ENCODE data around the gene LACTB. TPM values are rescaled to one million over a fixed set of nuclear protein-coding genes. Genes with fewer than 3 reads are reported as not detected.

Gene LACTB
- total RNA-seq, 1 donor from 2014 or later = 27.4 TPM

- no peak for TF ChIP-seq CTCF (IDR thresholded peaks at IDR 0.05; ENCODE audit: borderline replicate concordance)
- Histone ChIP-seq H3K27ac (replicated peaks) (peak overlapping the region; percentile 97), H3K4me1 (peaks cover 59% of the 10 kb centered on the region), H3K4me3 (peak overlapping the region; percentile 78), H3K27me3 (ENCODE audit: low read depth) (no peaks in the 10 kb centered on the region), H3K9me3 (replicated peaks) (no peaks in the 10 kb centered on the region), H3K36me3 (peaks cover 44% of the 10 kb centered on the region)
- intact Hi-C loops (cut with micrococcal nuclease) = loop anchor here (10.0 kb wide), 1 partner anchor 119 kb away; the partner anchor contains the start of gene APH1B
- DNase-seq = no peak
These were observed 34.5 kb downstream of the LACTB start for GRCh38 chr15:63156086-63156710.

- H3K27ac ChIP-seq (replicated peaks) = peak overlapping the region; percentile 97
- no peak for TF ChIP-seq CTCF (IDR thresholded peaks at IDR 0.05; ENCODE audit: borderline replicate concordance)
- peak overlapping the region; percentile 78 for H3K4me3 ChIP-seq
- peak; percentile 28 for DNase-seq
- H3K27me3 ChIP-seq (ENCODE audit: low read depth) = no peaks in the 10 kb centered on the region
- H3K4me1 ChIP-seq = peaks cover 56% of the 10 kb centered on the region
- peaks cover 38% of the 10 kb centered on the region for H3K36me3 ChIP-seq
- intact Hi-C loops (cut with micrococcal nuclease) = loop anchor here (10.0 kb wide), 1 partner anchor 118 kb away; the partner anchor contains the start of gene APH1B
- no peaks in the 10 kb centered on the region for H3K9me3 ChIP-seq (replicated peaks)
These were observed 35.1 kb downstream of the LACTB start for GRCh38 chr15:63156755-63157117.

- Histone ChIP-seq H3K4me3 (peak within 1 kb of the TSS; percentile 78), H3K36me3 (peaks cover 33% of the 10 kb centered on the region), H3K9me3 (replicated peaks) (no peaks in the 10 kb centered on the region), H3K27ac (replicated peaks) (peak within 1 kb of the TSS; percentile 97), H3K4me1 (peaks cover 56% of the 10 kb centered on the region), H3K27me3 (ENCODE audit: low read depth) (no peaks in the 10 kb centered on the region)
- intact Hi-C loops (cut with micrococcal nuclease) = loop anchor here (10.0 kb wide), 1 partner anchor 118 kb away; the partner anchor contains the start of gene APH1B
- TF ChIP-seq CTCF (IDR thresholded peaks at IDR 0.05; ENCODE audit: borderline replicate concordance) = no peak
- peak; percentile 92 for DNase-seq
These were observed 35.6 kb downstream of the LACTB start, which contains the start of gene RPS27L for GRCh38 chr15:63157118-63157843. Gene RPS27L (minus strand): TSS chr15:63157477. CDS start chr15:63157405, 72 bp downstream.

GRCh38 chr15:63157891-63158431 is 36.3 kb downstream of the LACTB start:
- intact Hi-C loops (cut with micrococcal nuclease) = loop anchor here (10.0 kb wide), 1 partner anchor 117 kb away; the partner anchor contains the start of gene APH1B
- peak; percentile 38 for TF ChIP-seq CTCF (IDR thresholded peaks at IDR 0.05; ENCODE audit: borderline replicate concordance)

GRCh38 chr15:63160638-63161037 is 39.0 kb downstream of the LACTB start:
- DNase-seq = no peak
- intact Hi-C loops (cut with micrococcal nuclease) = no loop called here
- Histone ChIP-seq H3K4me1 (peaks cover 27% of the 10 kb centered on the region), H3K27ac (replicated peaks) (no peak overlapping the region), H3K4me3 (no peak overlapping the region), H3K9me3 (replicated peaks) (no peaks in the 10 kb centered on the region), H3K27me3 (ENCODE audit: low read depth) (no peaks in the 10 kb centered on the region), H3K36me3 (no peaks in the 10 kb centered on the region)
- no peak for TF ChIP-seq CTCF (IDR thresholded peaks at IDR 0.05; ENCODE audit: borderline replicate concordance)

More at GRCh38 chr15:63157891-63158431, 36.3 kb downstream of the LACTB start:
- no peaks in the 10 kb centered on the region for H3K27me3 ChIP-seq (ENCODE audit: low read depth)
- H3K4me1 ChIP-seq = peaks cover 54% of the 10 kb centered on the region
- DNase-seq = peak; percentile 28
- peaks cover 26% of the 10 kb centered on the region for H3K36me3 ChIP-seq
- no peaks in the 10 kb centered on the region for H3K9me3 ChIP-seq (replicated peaks)
- H3K4me3 ChIP-seq = peak overlapping the region; percentile 78
- peak overlapping the region; percentile 97 for H3K27ac ChIP-seq (replicated peaks)

Data from left ventricle myocardium inferior (tissue), 1 donor.